Glutamatergic neuron (in vitro differentiated cells): ENCODE data around the gene TMEM214. TPM values are rescaled to one million over a fixed set of nuclear protein-coding genes. Genes with fewer than 3 reads are reported as not detected.

ENCODE experiments used
- DNase-seq: peaks from one replicate; pipeline ENCODE4 v3.0.0; 2022
- H3K27ac Mint-ChIP-seq: one replicate; pipeline ENCODE4 v1.8.0; 2020; ENCODE audit warnings: mild to moderate bottlenecking, mixed read lengths, inconsistent platforms; ENCODE audit not compliant: unreplicated experiment
- H3K27me3 Mint-ChIP-seq: one replicate; pipeline ENCODE4 v1.8.0; 2020; ENCODE audit warnings: mild to moderate bottlenecking, moderate library complexity, mixed read lengths, inconsistent platforms; ENCODE audit not compliant: unreplicated experiment
- H3K36me3 Mint-ChIP-seq: one replicate; pipeline ENCODE4 v1.8.0; 2020; ENCODE audit warnings: mild to moderate bottlenecking, mixed read lengths, inconsistent platforms; ENCODE audit not compliant: unreplicated experiment
- H3K4me1 Mint-ChIP-seq: one replicate; pipeline ENCODE4 v1.8.0; 2020; ENCODE audit warnings: mild to moderate bottlenecking, low read depth, mixed read lengths, inconsistent platforms; ENCODE audit not compliant: unreplicated experiment
- H3K4me3 Mint-ChIP-seq: one replicate; pipeline ENCODE4 v1.8.0; 2020; ENCODE audit warnings: mild to moderate bottlenecking, mixed read lengths, inconsistent platforms; ENCODE audit not compliant: unreplicated experiment
- H3K9me3 Mint-ChIP-seq: one replicate; pipeline ENCODE4 v1.8.0; 2020; ENCODE audit warnings: mild to moderate bottlenecking, moderate library complexity, mixed read lengths, inconsistent platforms; ENCODE audit not compliant: unreplicated experiment
- total RNA-seq: library from RNA; stranded (reverse); fragmentation: NEBNext Ultra II Directional; extraction: Animal tissue kit (Norgen Biotek cat#: 25700); gene quantifications from one replicate; pipeline ENCODE4 v1.2.1, GENCODE V29; 2021; ENCODE audit not compliant: unreplicated experiment
- TF ChIP-seq, protein P1 (sequence below): fragments of 200-600 bp; sonication (generic); IDR thresholded peaks from one replicate; pipeline ENCODE4 v1.5.0; 2021; ENCODE audit not compliant: partially characterized antibody, unreplicated experiment

Gene TMEM214
- total RNA-seq, 1 donor from 2014 or later, result 35.8 TPM

GRCh38 chr2:27038012-27038411 is 5.2 kb downstream of the TMEM214 start:
- Mint-ChIP-seq H3K27ac (no peak overlapping the region), H3K9me3 (peaks cover 3% of the 10 kb centered on the region), H3K36me3 (no peaks in the 10 kb centered on the region), H3K4me1 (peaks cover 8% of the 10 kb centered on the region), H3K27me3 (peaks cover 2% of the 10 kb centered on the region), H3K4me3 (no peak overlapping the region)
- TF ChIP-seq, protein P1, sequence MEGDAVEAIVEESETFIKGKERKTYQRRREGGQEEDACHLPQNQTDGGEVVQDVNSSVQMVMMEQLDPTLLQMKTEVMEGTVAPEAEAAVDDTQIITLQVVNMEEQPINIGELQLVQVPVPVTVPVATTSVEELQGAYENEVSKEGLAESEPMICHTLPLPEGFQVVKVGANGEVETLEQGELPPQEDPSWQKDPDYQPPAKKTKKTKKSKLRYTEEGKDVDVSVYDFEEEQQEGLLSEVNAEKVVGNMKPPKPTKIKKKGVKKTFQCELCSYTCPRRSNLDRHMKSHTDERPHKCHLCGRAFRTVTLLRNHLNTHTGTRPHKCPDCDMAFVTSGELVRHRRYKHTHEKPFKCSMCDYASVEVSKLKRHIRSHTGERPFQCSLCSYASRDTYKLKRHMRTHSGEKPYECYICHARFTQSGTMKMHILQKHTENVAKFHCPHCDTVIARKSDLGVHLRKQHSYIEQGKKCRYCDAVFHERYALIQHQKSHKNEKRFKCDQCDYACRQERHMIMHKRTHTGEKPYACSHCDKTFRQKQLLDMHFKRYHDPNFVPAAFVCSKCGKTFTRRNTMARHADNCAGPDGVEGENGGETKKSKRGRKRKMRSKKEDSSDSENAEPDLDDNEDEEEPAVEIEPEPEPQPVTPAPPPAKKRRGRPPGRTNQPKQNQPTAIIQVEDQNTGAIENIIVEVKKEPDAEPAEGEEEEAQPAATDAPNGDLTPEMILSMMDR, result no peak
- no peak for DNase-seq

- TF ChIP-seq, protein P1, result no peak
- DNase-seq, result no peak
- H3K4me3 Mint-ChIP-seq, result no peak overlapping the region
- H3K9me3 Mint-ChIP-seq, result peaks cover 3% of the 10 kb centered on the region
- no peaks in the 10 kb centered on the region for H3K36me3 Mint-ChIP-seq
- H3K27me3 Mint-ChIP-seq, result peaks cover 2% of the 10 kb centered on the region
- H3K4me1 Mint-ChIP-seq, result peaks cover 4% of the 10 kb centered on the region
- H3K27ac Mint-ChIP-seq, result no peak overlapping the region
Observed at GRCh38 chr2:27038631-27039339, 6.0 kb downstream of the TMEM214 start.

GRCh38 chr2:27039426-27039825 is 6.7 kb downstream of the TMEM214 start:
- no peak overlapping the region for H3K4me3 Mint-ChIP-seq
- peaks cover 2% of the 10 kb centered on the region for H3K27me3 Mint-ChIP-seq
- H3K9me3 Mint-ChIP-seq, result peaks cover 3% of the 10 kb centered on the region
- TF ChIP-seq, protein P1, result no peak
- H3K4me1 Mint-ChIP-seq, result no peaks in the 10 kb centered on the region
- no peak overlapping the region for H3K27ac Mint-ChIP-seq
- no peak for DNase-seq
- no peaks in the 10 kb centered on the region for H3K36me3 Mint-ChIP-seq

DNA sequence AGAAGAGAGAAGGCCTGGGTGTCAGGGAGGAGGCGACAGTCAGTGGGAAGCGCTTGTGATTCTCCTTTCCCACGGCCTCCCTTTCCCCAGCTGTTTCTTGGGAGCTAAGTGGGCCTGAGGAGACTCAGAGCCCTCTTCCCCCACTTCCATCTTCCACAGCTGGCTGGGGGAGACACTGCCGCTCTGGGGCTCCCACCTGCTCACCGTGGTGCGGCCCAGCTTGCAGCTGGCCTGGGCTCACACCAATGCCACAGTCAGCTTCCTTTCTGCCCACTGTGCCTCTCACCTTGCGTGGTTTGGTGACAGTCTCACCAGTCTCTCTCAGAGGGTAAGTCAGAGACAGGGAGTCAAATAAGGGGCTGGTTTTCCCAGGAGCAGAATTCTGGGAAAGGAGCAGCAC is 7.1 kb downstream of the TMEM214 start:
- no peak for DNase-seq
- H3K27ac Mint-ChIP-seq, result no peak overlapping the region
- no peaks in the 10 kb centered on the region for H3K36me3 Mint-ChIP-seq

DNA sequence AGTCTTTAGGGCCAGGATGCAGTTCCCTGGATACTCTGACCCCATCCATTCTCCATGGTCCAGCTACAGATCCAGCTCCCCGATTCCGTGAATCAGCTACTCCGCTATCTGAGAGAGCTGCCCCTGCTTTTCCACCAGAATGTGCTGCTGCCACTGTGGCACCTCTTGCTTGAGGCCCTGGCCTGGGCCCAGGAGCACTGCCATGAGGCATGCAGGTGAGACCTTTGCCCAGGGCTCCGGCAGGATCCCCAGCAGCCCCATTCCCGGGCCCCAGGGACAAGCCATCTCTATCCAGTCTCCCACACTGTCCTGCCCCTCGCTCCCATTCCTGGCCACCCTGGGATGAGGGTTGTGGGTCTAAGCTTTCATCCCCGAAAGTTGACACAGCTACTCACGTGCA is 7.5 kb downstream of the TMEM214 start:
- Mint-ChIP-seq H3K4me3 (no peak overlapping the region), H3K36me3 (no peaks in the 10 kb centered on the region), H3K9me3 (peaks cover 3% of the 10 kb centered on the region), H3K27ac (no peak overlapping the region), H3K27me3 (peaks cover 2% of the 10 kb centered on the region), H3K4me1 (no peaks in the 10 kb centered on the region)
- TF ChIP-seq, protein P1, result no peak
- DNase-seq, result no peak

More for the DNA sequence above, 7.1 kb downstream of the TMEM214 start:
- Mint-ChIP-seq H3K9me3 (peaks cover 3% of the 10 kb centered on the region), H3K27me3 (peaks cover 2% of the 10 kb centered on the region), H3K4me3 (no peak overlapping the region), H3K4me1 (no peaks in the 10 kb centered on the region)
- TF ChIP-seq, protein P1, result no peak
